ENCODE data around the gene ARL16. TPM values are rescaled to one million over a fixed set of nuclear protein-coding genes. Genes with fewer than 3 reads are reported as not detected.
A peak's percentile ranks its signal among the peaks of the same experiment; 100 is the strongest.

ARL16 gene
- total RNA-seq, 1 experiment from 2014 or later: 52.7 TPM

GRCh38 chr17:81659038-81659437 lies 24.6 kb downstream of the ARL16 start:
- CTCF ChIA-PET: no interaction called here
- Histone ChIP-seq H3K27ac (ENCODE audit: low read length) (no peak overlapping the region), H3K9me3 (ENCODE audit: control insufficient read depth, insufficient read depth, low read depth, low read length) (no peaks in the 10 kb centered on the region), H3K36me3 (ENCODE audit: control insufficient read depth, insufficient read depth, low read length) (no peaks in the 10 kb centered on the region), H3K27me3 (ENCODE audit: control insufficient read depth, insufficient read depth, low read length) (no peaks in the 10 kb centered on the region), H3K4me3 (ENCODE audit: low read depth in 2 of 2, low read length in 2 of 2) (no peak overlapping the region), H3K4me1 (ENCODE audit: control insufficient read depth, insufficient read depth, low read length) (peaks cover 8% of the 10 kb centered on the region)
- in situ Hi-C loops (cut with HindIII; ENCODE audit: low pct_unique_long_range_greater_than_20kb, low sequenced_read_pairs) (no loop called here), intact Hi-C loops (cut with micrococcal nuclease; ENCODE audit: unreplicated experiment) (no loop called here)
- DNase-seq (ENCODE audit: low read depth, low spot score): no peak
- no peak for TF ChIP-seq SIN3A (IDR thresholded peaks at IDR 0.05; ENCODE audit: borderline replicate concordance, insufficient read depth, low read depth, low read length)
- no peak for TF ChIP-seq CTCF (IDR thresholded peaks at IDR 0.05)
- TF ChIP-seq REST (IDR thresholded peaks at IDR 0.05; ENCODE audit: insufficient read depth in 1 of 2, low read depth in 2 of 2, low read length in 1 of 2): no peak
- no peak for TF ChIP-seq POLR2AphosphoS5 (IDR thresholded peaks at IDR 0.05; ENCODE audit: low read depth, low read length)
- no peak for TF ChIP-seq TCF7L2 (IDR thresholded peaks at IDR 0.05; ENCODE audit: low read depth, low read length)
- no peak for ATAC-seq
- BruUV-seq (replicated peaks): no TSS peak
- POLR2A ChIA-PET: interaction anchor here (0.6 kb wide), 1 partner anchor 38 kb away, joined by 3 read pairs; no protein-coding TSS in a partner anchor

GRCh38 chr17:81656835-81657234 lies 26.8 kb downstream of the ARL16 start:
- Histone ChIP-seq H3K27me3 (ENCODE audit: control insufficient read depth, insufficient read depth, low read length) (no peaks in the 10 kb centered on the region), H3K27ac (ENCODE audit: low read length) (no peak overlapping the region), H3K4me1 (ENCODE audit: control insufficient read depth, insufficient read depth, low read length) (peaks cover 8% of the 10 kb centered on the region), H3K9me3 (ENCODE audit: control insufficient read depth, insufficient read depth, low read depth, low read length) (no peaks in the 10 kb centered on the region), H3K36me3 (ENCODE audit: control insufficient read depth, insufficient read depth, low read length) (no peaks in the 10 kb centered on the region), H3K4me3 (ENCODE audit: low read depth in 2 of 2, low read length in 2 of 2) (no peak overlapping the region)
- intact Hi-C loops (cut with micrococcal nuclease; ENCODE audit: unreplicated experiment): no loop called here
- ChIA-PET POLR2A (no interaction called here), CTCF (no interaction called here)
- ATAC-seq (no peak), DNase-seq (ENCODE audit: low read depth, low spot score) (no peak)
- TF ChIP-seq POLR2AphosphoS5 (IDR thresholded peaks at IDR 0.05; ENCODE audit: low read depth, low read length): no peak
- in situ Hi-C loops (cut with HindIII; ENCODE audit: low pct_unique_long_range_greater_than_20kb, low sequenced_read_pairs): no loop called here
- BruUV-seq (replicated peaks): no TSS peak

- no peak for ATAC-seq
- no peaks in the 10 kb centered on the region for H3K36me3 ChIP-seq (ENCODE audit: control insufficient read depth, insufficient read depth, low read length)
- H3K27ac ChIP-seq (ENCODE audit: low read length): 0 out of 2 replicates have a peak within 1 kb of the TSS, but pooled peaks have one; percentile 9
- POLR2A ChIA-PET: no interaction called here
- intact Hi-C loops (cut with micrococcal nuclease; ENCODE audit: unreplicated experiment) (no loop called here), in situ Hi-C loops (cut with HindIII; ENCODE audit: low pct_unique_long_range_greater_than_20kb, low sequenced_read_pairs) (no loop called here)
- no peaks in the 10 kb centered on the region for H3K9me3 ChIP-seq (ENCODE audit: control insufficient read depth, insufficient read depth, low read depth, low read length)
- no peak within 1 kb of the TSS for H3K4me3 ChIP-seq (ENCODE audit: low read depth in 2 of 2, low read length in 2 of 2)
- H3K4me1 ChIP-seq (ENCODE audit: control insufficient read depth, insufficient read depth, low read length): peaks cover 9% of the 10 kb centered on the region
- BruUV-seq (replicated peaks): no TSS peak
- no peak for TF ChIP-seq REST (IDR thresholded peaks at IDR 0.05; ENCODE audit: insufficient read depth in 1 of 2, low read depth in 2 of 2, low read length in 1 of 2)
- no peak for TF ChIP-seq TCF7L2 (IDR thresholded peaks at IDR 0.05; ENCODE audit: low read depth, low read length)
- TF ChIP-seq POLR2AphosphoS5 (IDR thresholded peaks at IDR 0.05; ENCODE audit: low read depth, low read length): no peak
- TF ChIP-seq SIN3A (IDR thresholded peaks at IDR 0.05; ENCODE audit: borderline replicate concordance, insufficient read depth, low read depth, low read length): no peak
- TF ChIP-seq CTCF (IDR thresholded peaks at IDR 0.05): no peak
- H3K27me3 ChIP-seq (ENCODE audit: control insufficient read depth, insufficient read depth, low read length): no peaks in the 10 kb centered on the region
- DNase-seq (ENCODE audit: low read depth, low spot score): no peak
- CTCF ChIA-PET: no interaction called here
Observed at GRCh38 chr17:81656118-81656743, 27.4 kb downstream of the ARL16 start, which contains the start of gene PDE6G. Gene PDE6G, minus strand, starts transcription at chr17:81656542. Its CDS starts 3,237 bp downstream, at chr17:81653305.
